ENCODE measurements around the gene KLF11. TPM values are rescaled to one million over a fixed set of nuclear protein-coding genes. Genes with fewer than 3 reads are reported as not detected.

Gene KLF11
- total and polyA plus RNA-seq, 2 of the 8 experiments (the other 6 are each of a cell fraction or from before 2014, with no cell fraction given) = 6.4 to 10.1 TPM

DNA sequence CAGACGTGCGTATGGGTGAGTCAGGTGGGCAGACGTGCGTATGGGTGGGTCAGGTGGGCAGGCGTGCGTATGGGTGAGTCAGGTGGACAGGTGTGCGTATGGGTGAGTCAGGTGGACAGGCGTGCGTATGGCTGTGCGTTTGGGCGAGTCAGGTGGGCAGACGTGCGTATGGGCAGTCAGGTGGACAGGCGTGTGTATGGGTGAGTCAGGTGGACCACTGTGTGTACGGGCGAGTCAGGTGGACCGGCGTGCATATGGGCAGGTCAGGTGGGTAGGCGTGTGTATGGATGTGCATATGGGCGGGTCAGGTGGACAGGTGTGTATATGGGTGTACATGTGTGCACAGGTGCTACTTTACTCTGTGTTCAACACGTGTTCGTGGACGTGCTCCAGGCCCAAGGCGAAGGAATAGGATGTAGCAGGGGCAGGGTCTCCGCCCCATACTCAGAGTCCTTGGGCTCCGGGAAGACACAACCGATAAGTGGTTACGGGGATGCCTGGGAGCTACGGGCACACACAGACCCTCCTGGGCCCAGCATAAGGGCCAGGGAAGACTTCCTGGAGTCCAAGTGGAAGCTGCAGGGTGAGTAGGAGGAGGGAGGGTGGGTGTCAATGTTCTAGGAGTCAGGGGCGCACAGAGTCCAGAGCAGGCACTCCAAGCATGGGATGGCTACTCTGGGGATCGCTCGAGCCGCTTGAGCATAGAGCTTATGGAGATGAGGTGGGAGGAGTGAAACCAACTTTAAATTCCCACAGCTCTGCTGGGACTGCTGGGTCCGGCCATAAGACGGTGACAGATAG is 27.1 kb upstream of the KLF11 start:
- no peak overlapping the region for H2BK5ac ChIP-seq (ENCODE audit: low read depth, low read length)
- POLR2A ChIA-PET (ENCODE audit: partially characterized antibody) = interaction anchor here (1.2 kb wide), 2 partner anchors 13 to 27 kb away, joined by 4 read pairs; partner anchors contain the start of gene KLF11
- H4K91ac ChIP-seq (replicated peaks; ENCODE audit: insufficient read length, low read length) = no peak overlapping the region
- 94% methylated on average over 29 of the region's 35 CpGs; no CpG with 5 or more reads in 1 of the 2 experiments for WGBS, 2 experiments (ENCODE audit: extremely low coverage in 1 of 2, insufficient coverage in 1 of 2, insufficient read length in 1 of 2, insufficient replicate concordance in 2 of 2, low coverage in 1 of 2, low lambda C conversion rate in 2 of 2, missing lambda C conversion rate in 1 of 2)
- no peak overlapping the region for H3K9ac ChIP-seq (replicated peaks in 1 of 4; ENCODE audit: extremely low read depth in 1 of 4, low read depth in 3 of 4, low read length in 3 of 4)
- no peak overlapping the region for H2AFZ ChIP-seq (ENCODE audit: low read length)
- H3K4ac ChIP-seq (replicated peaks; ENCODE audit: insufficient read length, low read depth, low read length) = no peak overlapping the region
- no peak overlapping the region for H3K23ac ChIP-seq (ENCODE audit: insufficient read length)
- H2BK20ac ChIP-seq (ENCODE audit: low read length) = no peak overlapping the region
- FAIRE-seq = no peak
- H3K27me3 ChIP-seq (replicated peaks in 1 of 4; ENCODE audit: control insufficient read depth in 3 of 4, extremely low read depth in 1 of 4, insufficient read depth in 3 of 4, low read length in 3 of 4) = no peaks in the 10 kb centered on the region
- no peak overlapping the region for H3K27ac ChIP-seq (ENCODE audit: low read depth, low read length)
- H3K9me3 ChIP-seq (ENCODE audit: insufficient read depth in 2 of 2, low read depth in 1 of 2, low read length in 1 of 2) = no peaks in the 10 kb centered on the region; a peak in 1 of 4 replicates
- H3K36me3 ChIP-seq (ENCODE audit: control insufficient read depth in 2 of 4, insufficient read depth in 4 of 4, low read length in 3 of 4) = no peaks in the 10 kb centered on the region
- no peak overlapping the region for H3K14ac ChIP-seq (ENCODE audit: insufficient read length)
- no peaks in the 10 kb centered on the region for H3K79me2 ChIP-seq (ENCODE audit: control insufficient read depth in 1 of 2, insufficient read depth in 2 of 2, low read length in 2 of 2)
- H3K4me3 ChIP-seq (ENCODE audit: extremely low read depth in 1 of 4, insufficient read depth in 2 of 4, low read depth in 3 of 4, low read length in 4 of 4) = no peak overlapping the region
- peak overlapping the region; percentile 29; the same call in 1 of the 2 replicates for H2BK15ac ChIP-seq (ENCODE audit: low read length)
- CTCF ChIA-PET (ENCODE audit: partially characterized antibody) = interaction anchor here (0.9 to 3.2 kb wide), 6 partner anchors 9 to 404 kb away, joined by 3 to 12 read pairs (median 4); no protein-coding TSS in a partner anchor
- H2BK12ac ChIP-seq (ENCODE audit: low read depth, low read length) = no peak overlapping the region
- no peak overlapping the region for H4K8ac ChIP-seq (ENCODE audit: extremely low read depth, insufficient read depth, low read length)
- H3K56ac ChIP-seq (replicated peaks; ENCODE audit: insufficient read length, low read depth, low read length) = no peak overlapping the region
- no peaks in the 10 kb centered on the region for H3K79me1 ChIP-seq (ENCODE audit: low read depth, low read length)
- H3K18ac ChIP-seq (ENCODE audit: extremely low read depth, low read length) = no peak overlapping the region
- H2BK120ac ChIP-seq (replicated peaks; ENCODE audit: low read depth, low read length) = no peak overlapping the region
- H3K23me2 ChIP-seq (ENCODE audit: low read depth, low read length) = peaks cover 3% of the 10 kb centered on the region; the same call in 1 of the 2 replicates
- no peak overlapping the region for H3K4me2 ChIP-seq (ENCODE audit: insufficient read depth in 1 of 2, low read depth in 2 of 2, low read length in 2 of 2)
- no peak for DNase-seq (ENCODE audit: low read depth in 1 of 2, low spot score in 2 of 2)
- H2AK5ac ChIP-seq (ENCODE audit: low read depth, low read length) = no peak overlapping the region
- H3K4me1 ChIP-seq (replicated peaks in 1 of 4; ENCODE audit: control insufficient read depth in 3 of 4, insufficient read depth in 4 of 4, low read length in 3 of 4) = no peaks in the 10 kb centered on the region
- peaks cover 0 to 2% of the 10 kb centered on the region in 2 experiments for H4K20me1 ChIP-seq (replicated peaks in 1 of 2; ENCODE audit: control insufficient read depth in 1 of 2, insufficient read depth in 2 of 2, low read length in 2 of 2)
- H4K5ac ChIP-seq (ENCODE audit: insufficient read length, low read depth, low read length) = no peak overlapping the region
- TF ChIP-seq SUZ12 (IDR thresholded peaks at IDR 0.05; ENCODE audit: low read length) = no peak
- no peak for TF ChIP-seq CTBP2 (IDR thresholded peaks at IDR 0.05; ENCODE audit: borderline replicate concordance, insufficient read depth, insufficient read length, low read length)
- no peak for TF ChIP-seq ATF2 (IDR thresholded peaks at IDR 0.05; ENCODE audit: low read length)
- TF ChIP-seq CTCF (IDR thresholded peaks at IDR 0.05; ENCODE audit: control extremely low read depth in 1 of 3, insufficient read depth in 1 of 3, low read depth in 1 of 3, low read length in 3 of 3) = no peak
- TF ChIP-seq CREB1 (IDR thresholded peaks at IDR 0.05) = no peak
- TF ChIP-seq CHD1 (IDR thresholded peaks at IDR 0.05; ENCODE audit: low read depth, low read length) = no peak
- TF ChIP-seq SAP30 (IDR thresholded peaks at IDR 0.05; ENCODE audit: insufficient read depth, insufficient replicate concordance, low read length) = no peak
